Spleen (tissue), 11 donors: Measurements from ENCODE around the gene SSTR1. TPM values are rescaled to one million over a fixed set of nuclear protein-coding genes. Genes with fewer than 3 reads are reported as not detected.

Experiments used
- DNase-seq: peaks from one replicate; pipeline ENCODE4 v3.0.0-alpha.2; 2020
- H3K27ac ChIP-seq, 8 donors: fragments of 200-600 bp; sonication (generic) in 7 of 8; 1 replicate in 4 of 8; 2 replicates in 4 of 8; pipeline versions ENCODE4 v1.5.0 to v1.8.0; 2016 to 2021; ENCODE audit warnings: inconsistent platforms in 4 of 8, mild to moderate bottlenecking in 4 of 8, moderate library complexity in 1 of 8
- H3K27me3 ChIP-seq, 7 donors: fragments of 200-600 bp; sonication (generic) in 6 of 7; replicated peaks in 1 of 7; 1 replicate in 4 of 7; 2 replicates in 3 of 7; pipeline versions ENCODE4 v1.5.0 to v1.8.0; 2016 to 2021; ENCODE audit warnings: inconsistent platforms in 3 of 7, mild to moderate bottlenecking in 1 of 7
- H3K36me3 ChIP-seq, 6 donors: fragments of 200-600 bp; sonication (generic) in 5 of 6; 1 replicate in 4 of 6; 2 replicates in 2 of 6; pipeline versions ENCODE4 v1.5.0 to v1.8.0; 2016 to 2021; ENCODE audit warnings: inconsistent platforms in 2 of 6
- H3K4me1 ChIP-seq, 6 donors: fragments of 200-600 bp; sonication (generic) in 5 of 6; 1 replicate in 3 of 6; 2 replicates in 3 of 6; pipeline versions ENCODE4 v1.5.0 to v1.8.0; 2016 to 2021; ENCODE audit warnings: inconsistent platforms in 3 of 6
- H3K4me3 ChIP-seq, 8 donors: fragments of 200-600 bp; sonication (generic) in 7 of 8; 1 replicate in 4 of 8; 2 replicates in 4 of 8; pipeline versions ENCODE4 v1.5.0 to v1.8.0; 2016 to 2021; ENCODE audit warnings: inconsistent platforms in 4 of 8, mild to moderate bottlenecking in 4 of 8, moderate library complexity in 2 of 8
- H3K9me3 ChIP-seq, 8 donors: fragments of 200-600 bp; sonication (generic) in 7 of 8; 1 replicate in 4 of 8; 2 replicates in 4 of 8; pipeline versions ENCODE4 v1.5.0 to v1.8.0; 2016 to 2021; ENCODE audit warnings: inconsistent platforms in 4 of 8
- POLR2A ChIP-seq, 3 donors: fragments of 450-650 bp; IDR thresholded peaks; one replicate each; pipeline ENCODE4 v1.5.1; 2017; ENCODE audit warnings: antibody characterized with exemption in 3 of 3, mild to moderate bottlenecking in 1 of 3
- POLR2AphosphoS5 ChIP-seq, 3 donors: sonication (generic); formaldehyde crosslinking; IDR thresholded peaks; one replicate each; pipeline ENCODE4 v1.5.1; 2017; ENCODE audit warnings: antibody characterized with exemption in 3 of 3
- WGBS, 5 donors: extraction: QIAGEN DNeasy Blood & Tissue Kit in 3 of 5; methylation state at CpG; one replicate each; pipeline versions ENCODE4 v1.1.5 to v1.1.7; 2013 to 2018; 5-methylcytosine and 5-hydroxymethylcytosine counted together
- intact Hi-C: fragments of 100-400 bp; cut with DNase I; formaldehyde crosslinking; loops from one replicate; pipeline ENCODE4 v1.15.0; 2023; ENCODE audit warnings: low total_unique reads
- polyA plus RNA-seq, 3 donors: library from polyadenylated mRNA; stranded (reverse); fragments of 200-250 nt; gene quantifications; one replicate each; pipeline ENCODE4 v1.2.1, GENCODE V29; 2013
- total RNA-seq, 7 donors: library from RNA; depleted of rRNA in 3 of 7; stranded (reverse); fragments of >200 nt in 3 of 7; fragmentation: NEBNext Ultra II Directional in 4 of 7; extraction: Animal tissue kit (Norgen Biotek cat#: 25700) in 4 of 7; gene quantifications; one replicate each; pipeline versions ENCODE4 v1.1.0 to v1.2.1, GENCODE V29; 2016 to 2021
- TF ChIP-seq, protein P1 (sequence below), 11 experiments: fragments of 200-600 bp in 7 of 11; fragments of 450-650 bp in 4 of 11; sonication (generic) in 4 of 11; IDR thresholded peaks in 8 of 11; conservative IDR thresholded peaks in 3 of 11; 1 replicate in 7 of 11; 2 replicates in 4 of 11; pipeline versions ENCODE4 v1.4.0 to v1.8.0; 2016 to 2021; ENCODE audit warnings: antibody characterized with exemption in 11 of 11, inconsistent platforms in 4 of 11, mild to moderate bottlenecking in 1 of 11
- donor health status: healthy with polysubstance abuse.
- donor health status: DM: no; HTN: no; CAD: no; lungs with moderate emphysema.
- donor health status: DM: no; HTN: no; CAD: no.
- donor health status: Bipolar disorder and iron deficiency.
- donor health status: healthy.
- donor health status: DM: no; HTN: no; CAD: no.
- donor health status: DM: yes; HTN: yes; CAD: no.

Gene SSTR1
- total and polyA plus RNA-seq, 10 donors, result 0.09 to 1.3 (median 0.67) TPM

- no peak for TF ChIP-seq POLR2AphosphoS5 (IDR thresholded peaks at IDR 0.05)
- no peak for TF ChIP-seq POLR2A (IDR thresholded peaks at IDR 0.05)
- TF ChIP-seq, protein P1, sequence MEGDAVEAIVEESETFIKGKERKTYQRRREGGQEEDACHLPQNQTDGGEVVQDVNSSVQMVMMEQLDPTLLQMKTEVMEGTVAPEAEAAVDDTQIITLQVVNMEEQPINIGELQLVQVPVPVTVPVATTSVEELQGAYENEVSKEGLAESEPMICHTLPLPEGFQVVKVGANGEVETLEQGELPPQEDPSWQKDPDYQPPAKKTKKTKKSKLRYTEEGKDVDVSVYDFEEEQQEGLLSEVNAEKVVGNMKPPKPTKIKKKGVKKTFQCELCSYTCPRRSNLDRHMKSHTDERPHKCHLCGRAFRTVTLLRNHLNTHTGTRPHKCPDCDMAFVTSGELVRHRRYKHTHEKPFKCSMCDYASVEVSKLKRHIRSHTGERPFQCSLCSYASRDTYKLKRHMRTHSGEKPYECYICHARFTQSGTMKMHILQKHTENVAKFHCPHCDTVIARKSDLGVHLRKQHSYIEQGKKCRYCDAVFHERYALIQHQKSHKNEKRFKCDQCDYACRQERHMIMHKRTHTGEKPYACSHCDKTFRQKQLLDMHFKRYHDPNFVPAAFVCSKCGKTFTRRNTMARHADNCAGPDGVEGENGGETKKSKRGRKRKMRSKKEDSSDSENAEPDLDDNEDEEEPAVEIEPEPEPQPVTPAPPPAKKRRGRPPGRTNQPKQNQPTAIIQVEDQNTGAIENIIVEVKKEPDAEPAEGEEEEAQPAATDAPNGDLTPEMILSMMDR (IDR thresholded peaks at IDR 0.05 in 8 of 11, conservative IDR thresholded peaks at IDR 0.05 in 3 of 11), result no peak
- no peaks in the 10 kb centered on the region for H3K9me3 ChIP-seq
- DNase-seq, result peak; percentile 69
- H3K4me1 ChIP-seq, result peaks cover 0 to 17% (median 12%) of the 10 kb centered on the region in 6 donors
- H3K4me3 ChIP-seq, result peak overlapping the region; percentile 27 to 70 (median 42)
- peak overlapping the region; percentile 55 to 92 (median 88) for H3K27ac ChIP-seq
- intact Hi-C loops, result no loop called here
- H3K27me3 ChIP-seq, result peaks cover 0 to 40% (median 15%) of the 10 kb centered on the region in 7 donors
- WGBS, 5 donors, result 0 to 7% (median 2%) methylated on average over 9 to 29 of the region's 29 CpGs
- no peaks in the 10 kb centered on the region for H3K36me3 ChIP-seq
Measured at GRCh38 chr14:38255408-38255672, 47.6 kb downstream of the SSTR1 start.

- Histone ChIP-seq H3K4me3 (peak within 1 kb of the TSS; percentile 27 to 70 (median 42)), H3K36me3 (no peaks in the 10 kb centered on the region), H3K27me3 (peaks cover 0 to 40% (median 15%) of the 10 kb centered on the region in 7 donors), H3K4me1 (peaks cover 0 to 17% (median 12%) of the 10 kb centered on the region in 6 donors), H3K9me3 (peaks cover 0 to 4% (median under 1%) of the 10 kb centered on the region in 8 donors), H3K27ac (peak within 1 kb of the TSS; percentile 55 to 92 (median 88))
- TF ChIP-seq, protein P1 (IDR thresholded peaks at IDR 0.05 in 8 of 11, conservative IDR thresholded peaks at IDR 0.05 in 3 of 11), result peak in 1 of 11 experiments; percentile 15
- TF ChIP-seq POLR2AphosphoS5 (IDR thresholded peaks at IDR 0.05), result peak; percentile 54 to 77 (median 71)
- TF ChIP-seq POLR2A (IDR thresholded peaks at IDR 0.05), result no peak
- peak; percentile 82 for DNase-seq
- intact Hi-C loops, result no loop called here
- 3 to 14% (median 5%) methylated on average over 30 to 68 of the region's 68 CpGs for WGBS, 5 donors
Measured at GRCh38 chr14:38255673-38256532, 48.2 kb downstream of the SSTR1 start, which contains the start of gene CLEC14A. CLEC14A (minus strand) TSS chr14:38256093; CDS start chr14:38256022, 71 bp downstream.

- no peak for TF ChIP-seq POLR2AphosphoS5 (IDR thresholded peaks at IDR 0.05)
- TF ChIP-seq, protein P1 (IDR thresholded peaks at IDR 0.05 in 8 of 11, conservative IDR thresholded peaks at IDR 0.05 in 3 of 11), result peak in 4 of 11 experiments; percentile 19 to 33 (median 28)
- no peak for TF ChIP-seq POLR2A (IDR thresholded peaks at IDR 0.05)
- intact Hi-C loops, result no loop called here
- Histone ChIP-seq H3K27me3 (peaks cover 0 to 40% (median 15%) of the 10 kb centered on the region in 7 donors), H3K36me3 (no peaks in the 10 kb centered on the region), H3K4me1 (peaks cover 0 to 17% (median 12%) of the 10 kb centered on the region in 6 donors), H3K9me3 (peaks cover 0 to 10% (median 4%) of the 10 kb centered on the region in 8 donors), H3K27ac (peak overlapping the region; percentile 10 to 92 (median 88)), H3K4me3 (peak overlapping the region in 2 of 8 donors; percentile 51 to 70)
- no peak for DNase-seq
- WGBS, 5 donors, result 7 to 15% (median 9%) methylated on average over 5 of the region's 5 CpGs
Measured at GRCh38 chr14:38256533-38256840, 48.8 kb downstream of the SSTR1 start.

DNA sequence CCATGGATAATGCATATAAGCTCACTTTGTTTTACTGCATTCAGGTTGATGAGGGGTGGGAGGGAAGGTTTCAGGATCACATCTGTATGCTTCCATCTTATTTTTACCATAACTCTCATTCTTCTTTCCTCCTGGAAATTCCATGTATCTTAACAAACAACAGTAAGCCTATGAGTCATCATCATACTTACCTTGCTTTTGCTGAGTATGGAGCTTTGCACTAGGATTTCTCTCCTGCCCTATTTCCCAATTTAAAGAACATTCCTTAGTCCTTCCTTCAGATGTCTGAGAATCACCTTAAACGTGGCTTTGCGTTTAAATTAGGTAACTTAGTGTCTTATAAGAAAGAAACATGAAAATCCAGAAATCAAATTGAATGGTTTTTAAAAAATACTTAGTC lies 49.8 kb downstream of the SSTR1 start:
- Histone ChIP-seq H3K27ac (peak overlapping the region in 7 of 8 donors; percentile 83 to 92 (median 88)), H3K36me3 (no peaks in the 10 kb centered on the region), H3K9me3 (peaks cover 0 to 18% (median 10%) of the 10 kb centered on the region in 8 donors), H3K4me1 (peaks cover 0 to 17% (median 12%) of the 10 kb centered on the region in 6 donors), H3K4me3 (no peak overlapping the region), H3K27me3 (peaks cover 0 to 40% (median 15%) of the 10 kb centered on the region in 7 donors)
- WGBS, 5 donors, result 65 to 89% (median 83%) methylated on average over 2 of the region's 2 CpGs
- no peak for DNase-seq
- TF ChIP-seq POLR2A (IDR thresholded peaks at IDR 0.05) (no peak), POLR2AphosphoS5 (IDR thresholded peaks at IDR 0.05) (no peak)
- TF ChIP-seq, protein P1 (IDR thresholded peaks at IDR 0.05 in 8 of 11, conservative IDR thresholded peaks at IDR 0.05 in 3 of 11), result no peak
- intact Hi-C loops, result no loop called here
